PFSK-1 (cell line): ENCODE measurements around the gene CACNA1B.
"Not testable (repeated sequence)": the region's sequence is repeated elsewhere in the genome, so short reads cannot be mapped to it uniquely, and the experiment has no call there.

Source experiments
- FOXP2 ChIP-seq: optimal IDR thresholded peaks from 2 replicates; pipeline ENCODE3; 2011; ENCODE audit warnings: borderline replicate concordance, control low read depth, inconsistent platforms; ENCODE audit not compliant: insufficient read depth; ENCODE audit errors: extremely low read length, extremely low read depth
- POLR2AphosphoS5 ChIP-seq: IDR thresholded peaks from 2 replicates; pipeline ENCODE4 v1.6.1; 2012; ENCODE audit warnings: low read depth, mild to moderate bottlenecking, control low read depth, low read length, moderate library complexity
- REST ChIP-seq, 2 experiments: IDR thresholded peaks; 2 replicates each; pipeline versions ENCODE4 v1.6.1 to v1.8.0; 2011 to 2012; ENCODE audit warnings: low read depth in 2 of 2, low read length in 2 of 2, control low read depth in 1 of 2, inconsistent platforms in 1 of 2, mild to moderate bottlenecking in 1 of 2, moderate library complexity in 1 of 2; ENCODE audit not compliant: insufficient read depth in 1 of 2
- TAF1 ChIP-seq: IDR thresholded peaks from 2 replicates; pipeline ENCODE4 v1.6.1; 2012; ENCODE audit warnings: low read length, control low read depth, borderline replicate concordance; ENCODE audit not compliant: insufficient read depth

DNA sequence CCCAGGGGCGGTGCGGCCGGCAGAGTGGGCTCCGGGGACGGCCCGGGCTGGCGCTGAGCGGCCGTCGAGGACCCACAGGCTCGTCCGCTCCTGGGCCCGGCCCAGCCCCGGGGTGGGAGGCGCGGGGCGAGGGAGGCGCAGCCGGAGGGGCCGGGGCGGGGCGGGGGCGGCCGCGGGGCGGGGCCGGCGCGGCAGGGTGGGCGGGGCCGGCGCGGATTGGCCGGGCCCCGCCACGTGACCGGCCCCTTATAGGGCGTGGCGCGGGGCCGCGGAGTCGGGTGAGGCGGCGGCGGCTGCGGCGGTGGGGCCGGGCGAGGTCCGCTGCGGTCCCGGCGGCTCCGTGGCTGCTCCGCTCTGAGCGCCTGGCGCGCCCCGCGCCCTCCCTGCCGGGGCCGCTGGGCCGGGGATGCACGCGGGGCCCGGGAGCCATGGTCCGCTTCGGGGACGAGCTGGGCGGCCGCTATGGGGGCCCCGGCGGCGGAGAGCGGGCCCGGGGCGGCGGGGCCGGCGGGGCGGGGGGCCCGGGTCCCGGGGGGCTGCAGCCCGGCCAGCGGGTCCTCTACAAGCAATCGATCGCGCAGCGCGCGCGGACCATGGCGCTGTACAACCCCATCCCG, at the start of gene CACNA1B:
- TF ChIP-seq REST (IDR thresholded peaks at IDR 0.05; ENCODE audit: insufficient read depth in 1 of 2, low read depth in 2 of 2, low read length in 2 of 2); FOXP2; POLR2AphosphoS5; TAF1: not testable (repeated sequence)
